Prostate gland (tissue), 2 donors: ENCODE measurements around the gene PTPRA. TPM values are rescaled to one million over a fixed set of nuclear protein-coding genes. Genes with fewer than 3 reads are reported as not detected.

Experiments used
- DNase-seq: peaks from one replicate; pipeline ENCODE4 v3.0.0-alpha.2; 2019; ENCODE audit warnings: low spot score
- H3K27ac ChIP-seq, 2 donors: fragments of 200-600 bp; sonication (generic); 2 replicates each; pipeline ENCODE4 v1.5.1; 2017 to 2019
- H3K27me3 ChIP-seq: fragments of 200-600 bp; sonication (generic); replicated peaks from 2 replicates; pipeline ENCODE4 v1.5.1; 2019; ENCODE audit not compliant: insufficient read depth
- H3K36me3 ChIP-seq, 2 donors: fragments of 200-600 bp; sonication (generic); 1 replicate in 1 of 2; 2 replicates in 1 of 2; pipeline versions ENCODE4 v1.5.1 to v1.8.1; 2017 to 2019
- H3K4me1 ChIP-seq: fragments of 200-600 bp; sonication (generic); replicated peaks from 2 replicates; pipeline ENCODE4 v1.5.1; 2019
- H3K4me3 ChIP-seq, 2 donors: fragments of 200-600 bp; sonication (generic); 2 replicates each; pipeline ENCODE4 v1.5.1; 2017 to 2019
- H3K9me3 ChIP-seq: fragments of 200-600 bp; sonication (generic); 2 replicates; pipeline ENCODE4 v1.5.1; 2017
- CTCF ChIP-seq, 4 experiments: fragments of 200-600 bp in 2 of 4; fragments of 450-650 bp in 2 of 4; sonication (generic) in 2 of 4; IDR thresholded peaks; 1 replicate in 3 of 4; 2 replicates in 1 of 4; pipeline ENCODE4 v1.5.1; 2016 to 2019; ENCODE audit warnings: antibody characterized with exemption in 4 of 4, mild to moderate bottlenecking in 2 of 4, moderate library complexity in 2 of 4
- POLR2A ChIP-seq: fragments of 450-650 bp; IDR thresholded peaks from one replicate; pipeline ENCODE4 v1.6.1; 2016; ENCODE audit warnings: antibody characterized with exemption, mild to moderate bottlenecking
- POLR2AphosphoS5 ChIP-seq: sonication (generic); formaldehyde crosslinking; IDR thresholded peaks from one replicate; pipeline ENCODE4 v1.6.1; 2017; ENCODE audit warnings: antibody characterized with exemption
- WGBS: methylation state at CpG from one replicate; pipeline ENCODE4 v1.1.5; 2018; 5-methylcytosine and 5-hydroxymethylcytosine counted together
- intact Hi-C: fragments of 100-400 bp; cut with DNase I; formaldehyde crosslinking; loops from one replicate; pipeline ENCODE4 v1.14.2; 2022
- total RNA-seq, 2 donors: library from RNA; depleted of rRNA; stranded (reverse); fragments of >200 nt; gene quantifications; one replicate each; pipeline ENCODE4 v1.1.0, GENCODE V29; 2016

Gene PTPRA
- total RNA-seq, 2 donors from 2014 or later, result 57.7 to 83.6 TPM

GRCh38 chr20:2888224-2888955 is 15.1 kb downstream of the PTPRA start:
- Histone ChIP-seq H3K9me3 (no peaks in the 10 kb centered on the region), H3K4me3 (no peak overlapping the region), H3K27ac (no peak overlapping the region), H3K27me3 (no peaks in the 10 kb centered on the region), H3K36me3 (no peaks in the 10 kb centered on the region), H3K4me1 (no peaks in the 10 kb centered on the region)
- WGBS, result 92% methylated on average over 4 of the region's 4 CpGs
- intact Hi-C loops, result no loop called here
- no peak for DNase-seq
- no peak for TF ChIP-seq CTCF (IDR thresholded peaks at IDR 0.05)
- no peak for TF ChIP-seq POLR2AphosphoS5
- TF ChIP-seq POLR2A, result no peak

- Histone ChIP-seq H3K27me3 (no peaks in the 10 kb centered on the region), H3K27ac (no peak overlapping the region), H3K4me3 (no peak overlapping the region), H3K9me3 (no peaks in the 10 kb centered on the region), H3K4me1 (no peaks in the 10 kb centered on the region), H3K36me3 (no peaks in the 10 kb centered on the region)
- no peak for DNase-seq
- TF ChIP-seq POLR2AphosphoS5 (no peak), POLR2A (no peak), CTCF (IDR thresholded peaks at IDR 0.05) (no peak)
- 48% methylated on average over 1 of the region's 1 CpG for WGBS
- intact Hi-C loops, result no loop called here
These were observed 15.9 kb downstream of the PTPRA start for GRCh38 chr20:2889209-2889608.

GRCh38 chr20:2889797-2890196 is 16.5 kb downstream of the PTPRA start:
- no peaks in the 10 kb centered on the region for H3K4me1 ChIP-seq
- no peak for DNase-seq
- WGBS, result 93% methylated on average over 3 of the region's 3 CpGs
- H3K4me3 ChIP-seq, result no peak overlapping the region
- no peaks in the 10 kb centered on the region for H3K27me3 ChIP-seq
- no peaks in the 10 kb centered on the region for H3K9me3 ChIP-seq
- H3K27ac ChIP-seq, result no peak overlapping the region
- TF ChIP-seq POLR2A, result no peak
- TF ChIP-seq POLR2AphosphoS5, result no peak
- TF ChIP-seq CTCF (IDR thresholded peaks at IDR 0.05), result no peak
- no peaks in the 10 kb centered on the region for H3K36me3 ChIP-seq
- intact Hi-C loops, result no loop called here

- Histone ChIP-seq H3K4me3 (no peak overlapping the region), H3K27me3 (no peaks in the 10 kb centered on the region), H3K4me1 (no peaks in the 10 kb centered on the region), H3K27ac (no peak overlapping the region), H3K9me3 (no peaks in the 10 kb centered on the region), H3K36me3 (no peaks in the 10 kb centered on the region)
- intact Hi-C loops, result no loop called here
- TF ChIP-seq POLR2A (no peak), POLR2AphosphoS5 (no peak), CTCF (IDR thresholded peaks at IDR 0.05) (no peak)
- DNase-seq, result no peak
- 36% methylated on average over 2 of the region's 2 CpGs for WGBS
These were observed 17.5 kb downstream of the PTPRA start for GRCh38 chr20:2890742-2891141.

GRCh38 chr20:2891343-2891742 is 18.1 kb downstream of the PTPRA start:
- intact Hi-C loops, result no loop called here
- TF ChIP-seq POLR2AphosphoS5, result no peak
- no peak for TF ChIP-seq POLR2A
- no peak for TF ChIP-seq CTCF (IDR thresholded peaks at IDR 0.05)
- WGBS, result 78% methylated on average over 2 of the region's 2 CpGs
- Histone ChIP-seq H3K36me3 (no peaks in the 10 kb centered on the region), H3K27me3 (no peaks in the 10 kb centered on the region), H3K4me1 (no peaks in the 10 kb centered on the region), H3K9me3 (no peaks in the 10 kb centered on the region), H3K4me3 (no peak overlapping the region), H3K27ac (no peak overlapping the region)
- DNase-seq, result no peak
